Measurements from ENCODE around the gene RHOBTB1. TPM values are rescaled to one million over a fixed set of nuclear protein-coding genes. Genes with fewer than 3 reads are reported as not detected.

The RHOBTB1 gene
- total RNA-seq, 4 donors from 2014 or later = 2.4 to 6.9 (median 4.2) TPM

DNA sequence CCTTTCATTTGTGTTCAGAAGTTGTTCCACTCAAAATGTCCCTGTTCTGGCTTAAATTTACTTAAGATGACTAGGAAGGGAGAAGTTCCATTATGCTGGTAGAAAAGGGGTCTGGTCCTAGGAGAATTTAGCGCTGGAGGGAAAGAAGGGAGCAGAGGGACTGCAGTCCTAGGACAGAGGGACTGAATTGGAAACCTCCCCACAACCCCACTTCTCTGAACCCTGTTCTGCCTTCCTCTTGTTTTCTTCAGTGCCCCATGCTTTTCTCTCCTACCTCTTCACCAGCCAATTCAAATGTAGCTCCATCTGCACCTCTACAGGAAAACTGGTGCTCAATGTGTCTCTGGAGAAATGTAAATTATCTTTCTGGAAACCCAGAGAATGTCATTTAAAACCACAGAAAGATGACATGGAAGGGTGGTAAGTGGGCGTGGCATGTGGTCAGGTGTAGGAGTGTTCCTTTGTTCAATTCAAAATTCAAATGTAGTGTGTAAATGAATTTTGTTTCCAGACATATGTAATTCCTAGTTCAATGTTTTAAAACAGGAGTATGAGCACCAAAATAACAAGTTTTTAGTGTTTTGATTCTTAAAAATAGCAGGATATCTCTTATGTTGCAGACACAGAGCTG lies 24.0 kb upstream of the RHOBTB1 start:
- DNase-seq (ENCODE audit: low spot score in 2 of 2) = no peak
- H3K4me3 ChIP-seq (ENCODE audit: low read depth, poor library complexity, severe bottlenecking) = no peak overlapping the region
- 94 to 95% methylated on average over 2 of the region's 2 CpGs for WGBS, 2 donors
- intact Hi-C loops (cut with DNase I; ENCODE audit: low total_unique reads) = loop anchor here (10.0 kb wide), 1 partner anchor 153 kb away; no protein-coding TSS in a partner anchor
- TF ChIP-seq, protein P1, sequence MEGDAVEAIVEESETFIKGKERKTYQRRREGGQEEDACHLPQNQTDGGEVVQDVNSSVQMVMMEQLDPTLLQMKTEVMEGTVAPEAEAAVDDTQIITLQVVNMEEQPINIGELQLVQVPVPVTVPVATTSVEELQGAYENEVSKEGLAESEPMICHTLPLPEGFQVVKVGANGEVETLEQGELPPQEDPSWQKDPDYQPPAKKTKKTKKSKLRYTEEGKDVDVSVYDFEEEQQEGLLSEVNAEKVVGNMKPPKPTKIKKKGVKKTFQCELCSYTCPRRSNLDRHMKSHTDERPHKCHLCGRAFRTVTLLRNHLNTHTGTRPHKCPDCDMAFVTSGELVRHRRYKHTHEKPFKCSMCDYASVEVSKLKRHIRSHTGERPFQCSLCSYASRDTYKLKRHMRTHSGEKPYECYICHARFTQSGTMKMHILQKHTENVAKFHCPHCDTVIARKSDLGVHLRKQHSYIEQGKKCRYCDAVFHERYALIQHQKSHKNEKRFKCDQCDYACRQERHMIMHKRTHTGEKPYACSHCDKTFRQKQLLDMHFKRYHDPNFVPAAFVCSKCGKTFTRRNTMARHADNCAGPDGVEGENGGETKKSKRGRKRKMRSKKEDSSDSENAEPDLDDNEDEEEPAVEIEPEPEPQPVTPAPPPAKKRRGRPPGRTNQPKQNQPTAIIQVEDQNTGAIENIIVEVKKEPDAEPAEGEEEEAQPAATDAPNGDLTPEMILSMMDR (IDR thresholded peaks at IDR 0.05) = no peak

DNA sequence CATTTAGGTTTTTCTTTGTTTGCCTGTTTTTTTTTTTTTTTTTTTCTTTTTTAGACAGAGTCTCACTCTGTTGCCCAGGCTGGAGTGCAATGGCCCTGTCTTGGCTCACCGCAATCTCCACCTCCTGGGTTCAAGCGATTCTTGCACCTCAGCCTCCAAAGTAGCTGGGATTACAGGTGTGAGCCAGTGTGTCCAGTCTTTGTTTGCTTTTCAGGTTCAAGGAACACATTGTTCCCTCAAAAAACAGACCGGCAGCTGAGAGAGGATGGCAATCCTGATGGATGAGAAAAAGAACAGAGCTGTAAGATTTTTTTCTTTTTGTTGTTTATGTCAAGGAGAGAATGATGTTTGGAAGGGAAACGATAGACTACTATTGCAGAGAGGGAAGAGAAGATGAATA lies 23.3 kb upstream of the RHOBTB1 start:
- no peak for TF ChIP-seq POLR2A (IDR thresholded peaks at IDR 0.05)
- TF ChIP-seq, protein P1 (IDR thresholded peaks at IDR 0.05) = no peak
- intact Hi-C loops (cut with DNase I; ENCODE audit: low total_unique reads) = loop anchor here (10.0 kb wide), 1 partner anchor 152 kb away; no protein-coding TSS in a partner anchor
- H3K4me3 ChIP-seq (ENCODE audit: low read depth, poor library complexity, severe bottlenecking) = no peak overlapping the region
- DNase-seq (ENCODE audit: low spot score in 2 of 2) = no peak
- 91 to 93% methylated on average over 4 of the region's 4 CpGs for WGBS, 2 donors

DNA sequence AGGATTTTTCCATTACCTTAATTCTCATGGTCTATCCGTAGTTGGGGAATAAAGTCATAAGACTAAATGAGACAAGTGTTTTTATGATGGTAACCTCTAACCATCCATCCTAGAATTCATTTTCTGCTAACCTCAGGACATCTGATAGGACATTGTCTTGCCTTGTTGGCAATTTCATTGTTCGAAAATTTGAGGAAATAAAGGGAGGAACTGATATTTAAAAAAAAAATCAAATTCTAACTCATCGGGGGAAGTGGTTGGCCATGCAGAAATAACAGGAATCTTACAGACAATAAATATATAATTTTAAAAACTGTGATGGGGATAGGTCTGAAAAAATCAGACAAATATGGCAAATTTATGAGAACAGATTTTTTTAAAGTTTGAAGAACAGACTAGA lies 21.7 kb upstream of the RHOBTB1 start:
- no peak for TF ChIP-seq POLR2A (IDR thresholded peaks at IDR 0.05)
- TF ChIP-seq, protein P1 (IDR thresholded peaks at IDR 0.05) = no peak
- no peak for DNase-seq (ENCODE audit: low spot score in 2 of 2)
- intact Hi-C loops (cut with DNase I; ENCODE audit: low total_unique reads) = loop anchor here (10.0 kb wide), 1 partner anchor 151 kb away; no protein-coding TSS in a partner anchor
- WGBS, 2 donors = 85 to 87% methylated on average over 3 of the region's 3 CpGs
- no peak overlapping the region for H3K4me3 ChIP-seq (ENCODE audit: low read depth, poor library complexity, severe bottlenecking)

DNA sequence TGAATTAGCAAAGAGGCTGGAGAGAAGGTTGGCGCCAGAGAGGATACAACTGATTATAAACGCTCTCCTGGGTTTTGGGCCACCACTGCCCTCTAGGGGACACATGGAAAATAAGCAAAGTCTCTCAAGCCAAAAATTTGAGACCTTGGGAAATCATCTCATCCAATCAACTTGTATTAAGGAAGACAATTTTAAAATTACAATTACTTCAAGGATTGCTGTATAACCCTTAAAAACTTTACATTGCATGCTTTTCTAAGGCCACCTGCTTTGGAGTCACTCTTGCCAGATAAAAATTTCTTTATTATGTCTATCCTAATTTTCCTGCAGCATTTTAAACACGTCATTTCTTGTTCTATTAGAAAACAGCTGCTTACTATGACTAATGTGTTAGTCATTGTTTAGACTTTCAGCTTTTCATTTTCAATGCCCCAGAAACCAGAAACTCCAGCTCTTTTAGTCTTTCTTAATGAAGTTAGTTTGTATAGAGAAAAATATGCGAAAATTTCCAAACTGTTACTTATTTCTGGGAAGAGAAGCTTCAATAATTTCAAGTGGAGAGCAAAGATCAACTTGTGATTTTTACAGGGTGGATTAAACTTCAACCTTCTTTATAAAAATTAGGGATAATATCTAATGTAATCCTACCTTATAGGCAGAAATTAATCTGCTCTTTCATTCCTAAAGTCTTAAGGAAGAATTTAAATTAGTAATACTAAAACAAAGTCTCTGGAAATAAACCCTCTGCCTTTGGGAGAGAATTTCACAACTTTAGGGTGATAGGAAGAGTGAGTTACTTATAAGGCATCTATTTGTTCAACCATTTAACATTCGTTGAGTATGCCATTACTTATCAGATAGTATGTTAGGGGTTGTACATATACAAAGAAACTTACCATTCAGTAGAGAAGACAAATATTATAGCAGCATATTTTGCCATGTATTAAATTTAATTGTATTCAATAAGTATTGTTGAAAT lies 20.6 kb upstream of the RHOBTB1 start:
- DNase-seq (ENCODE audit: low spot score in 2 of 2) = peak; percentile 69 to 92
- 11 to 16% methylated on average over 5 of the region's 5 CpGs for WGBS, 2 donors
- TF ChIP-seq POLR2A (IDR thresholded peaks at IDR 0.05) = no peak
- TF ChIP-seq, protein P1 (IDR thresholded peaks at IDR 0.05) = peak in 1 of 3 donors; percentile 34
- H3K4me3 ChIP-seq (ENCODE audit: low read depth, poor library complexity, severe bottlenecking) = no peak overlapping the region
- intact Hi-C loops (cut with DNase I; ENCODE audit: low total_unique reads) = loop anchor here (10.0 kb wide), 1 partner anchor 150 kb away; no protein-coding TSS in a partner anchor

DNA sequence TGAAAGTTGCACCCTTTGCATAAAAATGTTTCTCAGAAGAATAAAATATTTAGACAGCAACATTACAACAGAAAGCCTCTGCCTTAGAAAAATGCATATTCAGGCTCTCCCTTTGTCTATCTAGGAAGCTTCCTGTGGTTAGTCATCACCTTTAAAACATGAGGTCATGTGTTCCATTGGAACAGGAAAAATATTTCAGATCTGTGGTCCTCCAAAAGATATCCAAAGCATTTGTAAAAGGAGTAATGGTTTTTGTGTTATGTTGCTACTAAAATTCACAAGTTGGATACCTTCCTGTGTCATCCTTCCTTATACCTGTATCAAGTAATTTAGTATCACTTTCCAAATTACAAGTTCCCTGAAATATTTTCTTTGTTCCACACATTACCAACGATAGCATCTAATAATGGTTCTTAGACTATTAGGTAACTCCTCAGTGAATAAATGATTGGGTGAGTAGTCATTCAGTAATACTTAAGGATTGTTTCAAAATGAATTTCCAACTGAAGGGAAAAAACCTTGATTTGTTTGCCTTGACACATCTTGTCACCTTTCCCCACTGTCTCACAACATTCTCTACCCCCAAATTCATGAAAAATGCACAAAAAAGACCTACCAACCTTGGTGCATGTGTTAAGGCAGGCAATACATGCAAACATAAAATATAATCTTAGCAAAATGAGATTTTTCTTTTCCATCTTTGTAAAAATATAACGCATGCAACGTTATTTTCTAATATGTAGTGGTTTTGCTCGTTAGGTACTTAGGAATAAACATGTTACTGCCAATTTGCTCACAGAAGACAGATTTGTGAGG lies 19.7 kb upstream of the RHOBTB1 start:
- 8 to 14% methylated on average over 4 of the region's 4 CpGs for WGBS, 2 donors
- no peak overlapping the region for H3K4me3 ChIP-seq (ENCODE audit: low read depth, poor library complexity, severe bottlenecking)
- TF ChIP-seq, protein P1 (IDR thresholded peaks at IDR 0.05) = no peak
- no peak for TF ChIP-seq POLR2A (IDR thresholded peaks at IDR 0.05)
- intact Hi-C loops (cut with DNase I; ENCODE audit: low total_unique reads) = loop anchor here (10.0 kb wide), 1 partner anchor 149 kb away; no protein-coding TSS in a partner anchor
- DNase-seq (ENCODE audit: low spot score in 2 of 2) = no peak
